H9 (cell line): ENCODE data around the gene NEK4. TPM values are rescaled to one million over a fixed set of nuclear protein-coding genes. Genes with fewer than 3 reads are reported as not detected.

Source experiments
- DNase-seq: peaks from one replicate; pipeline ENCODE4 v3.0.0-alpha.2; 2017
- H2AFZ ChIP-seq: one replicate; pipeline ENCODE4 v1.6.1; 2013; ENCODE audit warnings: mild to moderate bottlenecking, low read length, control low read depth, moderate library complexity
- H2AK5ac ChIP-seq: 2 replicates; pipeline ENCODE4 v1.6.1; 2013; ENCODE audit warnings: low read length, control low read depth, mixed read lengths; ENCODE audit not compliant: insufficient read length
- H2BK120ac ChIP-seq: one replicate; pipeline ENCODE4 v1.6.1; 2013; ENCODE audit warnings: low read depth, mild to moderate bottlenecking, low read length, control low read depth, inconsistent platforms; ENCODE audit not compliant: poor library complexity, severe bottlenecking
- H2BK12ac ChIP-seq: 2 replicates; pipeline ENCODE4 v1.6.1; 2013; ENCODE audit warnings: low read length, control low read depth, mixed read lengths, low read depth; ENCODE audit not compliant: insufficient read length
- H2BK15ac ChIP-seq: 2 replicates; pipeline ENCODE4 v1.6.1; 2013; ENCODE audit warnings: low read depth, low read length, control low read depth
- H2BK20ac ChIP-seq: one replicate; pipeline ENCODE4 v1.6.1; 2013; ENCODE audit warnings: low read depth, mild to moderate bottlenecking, low read length, control low read depth, inconsistent platforms; ENCODE audit not compliant: poor library complexity, severe bottlenecking
- H2BK5ac ChIP-seq: 2 replicates; pipeline ENCODE4 v1.6.1; 2013; ENCODE audit warnings: low read length, control low read depth, mixed read lengths; ENCODE audit not compliant: insufficient read length
- H3K14ac ChIP-seq: 2 replicates; pipeline ENCODE4 v1.6.1; 2013; ENCODE audit warnings: low read length, control low read depth; ENCODE audit not compliant: insufficient read depth
- H3K18ac ChIP-seq: 2 replicates; pipeline ENCODE4 v1.6.1; 2013; ENCODE audit warnings: low read depth, mild to moderate bottlenecking, mixed read lengths, low read length, control low read depth; ENCODE audit not compliant: insufficient read length
- H3K23ac ChIP-seq: 2 replicates; pipeline ENCODE4 v1.6.1; 2013; ENCODE audit warnings: low read length, control low read depth, mixed read lengths, low read depth; ENCODE audit not compliant: insufficient read length
- H3K23me2 ChIP-seq: 2 replicates; pipeline ENCODE4 v1.6.1; 2013; ENCODE audit warnings: low read depth, mild to moderate bottlenecking, mixed read lengths, low read length, control low read depth; ENCODE audit not compliant: insufficient read length, poor library complexity, severe bottlenecking
- H3K27ac ChIP-seq: 2 replicates; pipeline ENCODE4 v1.5.1; 2013; ENCODE audit warnings: low read length, control low read depth, mixed read lengths, low read depth; ENCODE audit not compliant: insufficient read length
- H3K27me3 ChIP-seq: 2 replicates; pipeline ENCODE4 v1.6.1; 2013; ENCODE audit warnings: low read length, control low read depth, inconsistent platforms; ENCODE audit not compliant: insufficient read depth
- H3K4ac ChIP-seq: 2 replicates; pipeline ENCODE4 v1.6.1; 2013; ENCODE audit warnings: low read depth, mild to moderate bottlenecking, control low read depth, inconsistent platforms, low read length, moderate library complexity
- H3K4me1 ChIP-seq: 2 replicates; pipeline ENCODE4 v1.6.1; 2013; ENCODE audit warnings: low read length, control low read depth, inconsistent platforms; ENCODE audit not compliant: insufficient read depth
- H3K4me2 ChIP-seq: 2 replicates; pipeline ENCODE4 v1.6.1; 2013; ENCODE audit warnings: low read length, control low read depth, mixed read lengths; ENCODE audit not compliant: insufficient read length, insufficient read depth
- H3K56ac ChIP-seq: 2 replicates; pipeline ENCODE4 v1.6.1; 2013; ENCODE audit warnings: low read depth, mild to moderate bottlenecking, mixed read lengths, low read length, control low read depth; ENCODE audit not compliant: insufficient read length
- H3K79me1 ChIP-seq: 2 replicates; pipeline ENCODE4 v1.6.1; 2013; ENCODE audit warnings: low read depth, mild to moderate bottlenecking, moderate library complexity, low read length, control low read depth, inconsistent platforms; ENCODE audit not compliant: insufficient read depth, poor library complexity, severe bottlenecking
- H3K79me2 ChIP-seq: 2 replicates; pipeline ENCODE4 v1.6.1; 2013; ENCODE audit warnings: low read length, control low read depth, inconsistent platforms; ENCODE audit not compliant: insufficient read depth
- H3K9ac ChIP-seq: 2 replicates; pipeline ENCODE4 v1.6.1; 2013; ENCODE audit warnings: low read length, control low read depth, mixed read lengths; ENCODE audit not compliant: insufficient read length; ENCODE audit errors: extremely low read depth
- H3K9me3 ChIP-seq: one replicate; pipeline ENCODE4 v1.6.1; 2013; ENCODE audit warnings: low read depth, low read length, inconsistent platforms; ENCODE audit not compliant: control insufficient read depth
- H3T11ph ChIP-seq: one replicate; pipeline ENCODE4 v1.6.1; 2013; ENCODE audit warnings: mild to moderate bottlenecking, low read length, control low read depth, inconsistent platforms
- H4K20me1 ChIP-seq: one replicate; pipeline ENCODE4 v1.6.1; 2013; ENCODE audit not compliant: control insufficient read depth, insufficient read length, insufficient read depth
- H4K5ac ChIP-seq: 2 replicates; pipeline ENCODE4 v1.6.1; 2013; ENCODE audit warnings: low read depth, mild to moderate bottlenecking, mixed read lengths, low read length, control low read depth; ENCODE audit not compliant: insufficient read length
- H4K8ac ChIP-seq: replicated peaks from 2 replicates; pipeline ENCODE4 v1.6.1; 2013; ENCODE audit warnings: low read length, control low read depth, mixed read lengths, low read depth; ENCODE audit not compliant: insufficient read length
- H4K91ac ChIP-seq: 2 replicates; pipeline ENCODE4 v1.6.1; 2013; ENCODE audit warnings: low read depth, mild to moderate bottlenecking, moderate library complexity, mixed read lengths, low read length, control low read depth; ENCODE audit not compliant: insufficient read length
- H3K27ac Mint-ChIP-seq, 3 experiments: 2 replicates in 2 of 3; 3 replicates in 1 of 3; pipeline ENCODE4 v1.8.0; 2020 to 2021; ENCODE audit warnings: mixed read lengths in 3 of 3, mild to moderate bottlenecking in 1 of 3, moderate library complexity in 1 of 3
- H3K27me3 Mint-ChIP-seq: 2 replicates; pipeline ENCODE4 v1.8.0; 2021; ENCODE audit warnings: low read depth, mild to moderate bottlenecking, moderate library complexity, mixed read lengths
- H3K36me3 Mint-ChIP-seq, 3 experiments: 2 replicates in 2 of 3; 3 replicates in 1 of 3; pipeline ENCODE4 v1.8.0; 2020 to 2021; ENCODE audit warnings: low read depth in 3 of 3, mixed read lengths in 3 of 3; ENCODE audit not compliant: insufficient read depth in 1 of 3
- H3K4me1 Mint-ChIP-seq, 2 experiments: 2 replicates each; pipeline ENCODE4 v1.8.0; 2020; ENCODE audit warnings: mixed read lengths in 2 of 2
- H3K4me3 Mint-ChIP-seq, 2 experiments: 2 replicates in 1 of 2; 3 replicates in 1 of 2; pipeline ENCODE4 v1.8.0; 2020 to 2021; ENCODE audit warnings: mild to moderate bottlenecking in 2 of 2, mixed read lengths in 2 of 2, moderate library complexity in 1 of 2
- H3K9me3 Mint-ChIP-seq, 2 experiments: 2 replicates in 1 of 2; 3 replicates in 1 of 2; pipeline ENCODE4 v1.8.0; 2020; ENCODE audit warnings: mild to moderate bottlenecking in 2 of 2, mixed read lengths in 2 of 2, moderate library complexity in 1 of 2
- CTCF ChIP-seq: fragments of 200-600 bp; sonication (generic); conservative IDR thresholded peaks from 3 replicates; pipeline ENCODE4 v1.8.0; 2021; ENCODE audit warnings: antibody characterized with exemption, mild to moderate bottlenecking
- total RNA-seq: library from RNA; stranded (reverse); gene quantifications from 2 replicates; pipeline ENCODE4 v1.2.1, GENCODE V29; 2021

The NEK4 gene
- total RNA-seq, 1 experiment from 2014 or later = 36.0 TPM

GRCh38 chr3:52693071-52693470 lies 77.7 kb downstream of the NEK4 start:
- H3K79me2 ChIP-seq = no peaks in the 10 kb centered on the region
- no peak for DNase-seq
- H2BK12ac ChIP-seq = no peak overlapping the region
- 0 out of 4 replicates have a peak, but pooled peaks cover 0 to 5% of the 10 kb centered on the region in 2 experiments for H3K4me1 Mint-ChIP-seq
- no peak for TF ChIP-seq CTCF
- no peak overlapping the region for H3K27ac ChIP-seq
- no peak overlapping the region for H4K5ac ChIP-seq
- no peaks in the 10 kb centered on the region for H3K4me1 ChIP-seq
- no peak overlapping the region for H2AFZ ChIP-seq
- no peaks in the 10 kb centered on the region for H3K23me2 ChIP-seq
- no peak overlapping the region for H3K18ac ChIP-seq
- H3K9ac ChIP-seq = no peak overlapping the region
- no peak overlapping the region for H3K4me2 ChIP-seq
- no peak overlapping the region for H3K56ac ChIP-seq
- H3K4me3 Mint-ChIP-seq = no peak overlapping the region
- peaks cover 7% of the 10 kb centered on the region for H3K79me1 ChIP-seq
- no peak overlapping the region for H4K91ac ChIP-seq
- no peak overlapping the region for H3T11ph ChIP-seq
- no peak overlapping the region for H3K4ac ChIP-seq
- no peak overlapping the region for H2AK5ac ChIP-seq
- no peak overlapping the region for H4K8ac ChIP-seq
- no peak overlapping the region for H3K23ac ChIP-seq
- no peaks in the 10 kb centered on the region for H3K27me3 ChIP-seq
- H2BK20ac ChIP-seq = no peak overlapping the region
- no peak overlapping the region for H2BK5ac ChIP-seq
- peaks cover 61 to 96% (median 90%) of the 10 kb centered on the region in 3 experiments for H3K36me3 Mint-ChIP-seq
- no peak overlapping the region for H2BK120ac ChIP-seq
- no peaks in the 10 kb centered on the region for H3K9me3 ChIP-seq
- H3K27me3 Mint-ChIP-seq = no peaks in the 10 kb centered on the region
- H3K14ac ChIP-seq = no peak overlapping the region
- peak overlapping the region in 1 of 3 experiments; percentile 81; a peak in 2 of 7 replicates for H3K27ac Mint-ChIP-seq
- no peaks in the 10 kb centered on the region for H4K20me1 ChIP-seq
- no peak overlapping the region for H2BK15ac ChIP-seq
- H3K9me3 Mint-ChIP-seq = no peaks in the 10 kb centered on the region
